Thoracic aorta (tissue), 2 donors: Measurements from ENCODE around the gene UBE2C. TPM values are rescaled to one million over a fixed set of nuclear protein-coding genes. Genes with fewer than 3 reads are reported as not detected.

ENCODE experiments used
- ATAC-seq: fragments of 150-250 bp; one replicate; pipeline ENCODE4 v1.8.0; 2017; ENCODE audit warnings: low read depth; ENCODE audit not compliant: insufficient number of reproducible peaks, low FRiP score
- DNase-seq: peaks from one replicate; pipeline ENCODE4 v3.0.0-alpha.2; 2020; ENCODE audit warnings: low spot score
- H3K27ac ChIP-seq, 2 donors: fragments of 200-600 bp; sonication (generic); 1 replicate in 1 of 2; 2 replicates in 1 of 2; pipeline ENCODE4 v1.5.1; 2016; ENCODE audit warnings: mild to moderate bottlenecking in 2 of 2, moderate library complexity in 2 of 2
- H3K27me3 ChIP-seq: fragments of 200-600 bp; sonication (generic); replicated peaks from 2 replicates; pipeline ENCODE4 v1.6.0; 2016; ENCODE audit warnings: mild to moderate bottlenecking; ENCODE audit not compliant: insufficient read depth
- H3K36me3 ChIP-seq: fragments of 200-600 bp; sonication (generic); one replicate; pipeline ENCODE4 v1.5.1; 2016
- H3K4me1 ChIP-seq, 2 donors: fragments of 200-600 bp; sonication (generic); 1 replicate in 1 of 2; 2 replicates in 1 of 2; pipeline versions ENCODE4 v1.5.1 to v1.6.0; 2016; ENCODE audit warnings: low read depth in 2 of 2, mild to moderate bottlenecking in 1 of 2; ENCODE audit not compliant: control insufficient read depth in 1 of 2
- H3K4me3 ChIP-seq: fragments of 200-600 bp; sonication (generic); 2 replicates; pipeline ENCODE4 v1.5.1; 2016; ENCODE audit warnings: mild to moderate bottlenecking
- H3K9me3 ChIP-seq: fragments of 200-600 bp; sonication (generic); 2 replicates; pipeline ENCODE4 v1.5.1; 2016
- CTCF ChIP-seq: fragments of 200-600 bp; sonication (generic); IDR thresholded peaks from one replicate; pipeline ENCODE4 v1.5.1; 2019; ENCODE audit warnings: antibody characterized with exemption
- total RNA-seq, 2 donors: library from RNA; depleted of rRNA; stranded (reverse); fragments of >200 nt; gene quantifications; one replicate each; pipeline versions ENCODE4 v1.1.0 to v1.2.3, GENCODE V29; 2016

The UBE2C gene
- total RNA-seq, 2 donors from 2014 or later: not detected

- TF ChIP-seq CTCF: peak; percentile 94
- Histone ChIP-seq H3K9me3 (no peaks in the 10 kb centered on the region), H3K27me3 (no peaks in the 10 kb centered on the region), H3K4me1 (peaks cover 3 to 7% of the 10 kb centered on the region in 2 donors), H3K4me3 (peak overlapping the region; percentile 27), H3K36me3 (no peaks in the 10 kb centered on the region), H3K27ac (no peak overlapping the region)
- DNase-seq: no peak
- peak; percentile 57 for ATAC-seq
These were observed 41.2 kb upstream of the UBE2C start for GRCh38 chr20:45771182-45771759.

- Histone ChIP-seq H3K36me3 (no peaks in the 10 kb centered on the region), H3K27ac (no peak overlapping the region), H3K27me3 (no peaks in the 10 kb centered on the region), H3K9me3 (no peaks in the 10 kb centered on the region), H3K4me1 (peaks cover 3 to 7% of the 10 kb centered on the region in 2 donors), H3K4me3 (no peak overlapping the region)
- DNase-seq (no peak), ATAC-seq (no peak)
- no peak for TF ChIP-seq CTCF
These were observed 39.8 kb upstream of the UBE2C start for GRCh38 chr20:45772693-45773092.

GRCh38 chr20:45774945-45775344 lies 37.5 kb upstream of the UBE2C start:
- ATAC-seq (no peak), DNase-seq (no peak)
- Histone ChIP-seq H3K27me3 (no peaks in the 10 kb centered on the region), H3K36me3 (no peaks in the 10 kb centered on the region), H3K4me3 (no peak overlapping the region), H3K4me1 (peaks cover 15 to 26% of the 10 kb centered on the region in 2 donors), H3K27ac (no peak overlapping the region), H3K9me3 (no peaks in the 10 kb centered on the region)
- no peak for TF ChIP-seq CTCF

- Histone ChIP-seq H3K4me3 (no peak overlapping the region), H3K27ac (no peak overlapping the region), H3K9me3 (no peaks in the 10 kb centered on the region), H3K4me1 (peaks cover 18 to 31% of the 10 kb centered on the region in 2 donors), H3K36me3 (no peaks in the 10 kb centered on the region), H3K27me3 (no peaks in the 10 kb centered on the region)
- TF ChIP-seq CTCF: no peak
- ATAC-seq (no peak), DNase-seq (no peak)
These were observed 37.0 kb upstream of the UBE2C start for GRCh38 chr20:45775411-45775810.

GRCh38 chr20:45776931-45777330 lies 35.5 kb upstream of the UBE2C start:
- ATAC-seq: no peak
- no peaks in the 10 kb centered on the region for H3K36me3 ChIP-seq
- DNase-seq: no peak
- no peak overlapping the region for H3K4me3 ChIP-seq
- peaks cover 27 to 39% of the 10 kb centered on the region in 2 donors for H3K4me1 ChIP-seq
- no peak overlapping the region for H3K27ac ChIP-seq
- H3K27me3 ChIP-seq: no peaks in the 10 kb centered on the region
- H3K9me3 ChIP-seq: no peaks in the 10 kb centered on the region
- no peak for TF ChIP-seq CTCF
